B cell (primary cell): ENCODE measurements around the gene LDLRAD1. TPM values are rescaled to one million over a fixed set of nuclear protein-coding genes. Genes with fewer than 3 reads are reported as not detected.

Experiments used
- ATAC-seq: fragments of 200-7000 bp; cut with Tn5 transposase; one replicate; pipeline ENCODE4 v1.10.0; 2021; ENCODE audit warnings: low read depth, mild to moderate bottlenecking, moderate number of reproducible peaks, moderate library complexity
- CTCF ChIA-PET: fragments of 350-600 bp; sonication (Branson Sonifier 250); formaldehyde crosslinking; loops from one replicate; lab custom pipeline; 2021; ENCODE audit warnings: antibody characterized with exemption, inconsistent platforms; lab: Charles Lee
- POLR2A ChIA-PET: fragments of 350-600 bp; sonication (Branson Sonifier 250); formaldehyde crosslinking; loops from one replicate; lab custom pipeline; 2021; ENCODE audit warnings: antibody characterized with exemption; lab: Charles Lee
- DNase-seq: peaks from one replicate; pipeline ENCODE4 v3.0.0; 2013
- H2AFZ ChIP-seq: 2 replicates; pipeline ENCODE4 v1.6.1; 2012; ENCODE audit warnings: mild to moderate bottlenecking, low read depth, low read length; ENCODE audit not compliant: insufficient read depth, poor library complexity, severe bottlenecking
- H3K27ac ChIP-seq, 2 donors: 1 replicate in 1 of 2; 2 replicates in 1 of 2; pipeline ENCODE4 v1.5.1; 2012 to 2013; ENCODE audit warnings: low read length in 2 of 2, mild to moderate bottlenecking in 2 of 2, moderate library complexity in 1 of 2
- H3K27me3 ChIP-seq, 4 experiments: fragments of 200-600 bp in 1 of 4; sonication (generic) in 1 of 4; replicated peaks in 1 of 4; 1 replicate in 2 of 4; 2 replicates in 2 of 4; pipeline versions ENCODE4 v1.6.1 to v1.7.0; 2013 to 2016; ENCODE audit warnings: low read length in 3 of 4, mild to moderate bottlenecking in 2 of 4, mixed read lengths in 1 of 4, moderate library complexity in 1 of 4; ENCODE audit not compliant: insufficient read depth in 4 of 4, control insufficient read depth in 3 of 4; ENCODE audit errors: control extremely low read depth in 1 of 4
- H3K36me3 ChIP-seq, 2 experiments: replicated peaks in 1 of 2; 1 replicate in 1 of 2; 2 replicates in 1 of 2; pipeline versions ENCODE4 v1.6.1 to v1.7.1; 2013; ENCODE audit warnings: low read length in 1 of 2; ENCODE audit not compliant: insufficient read depth in 2 of 2, control insufficient read depth in 1 of 2; ENCODE audit errors: control extremely low read depth in 1 of 2, extremely low read depth in 1 of 2
- H3K4me1 ChIP-seq, 2 donors: fragments of 200-600 bp in 1 of 2; sonication (generic) in 1 of 2; 1 replicate in 1 of 2; 2 replicates in 1 of 2; pipeline versions ENCODE4 v1.5.1 to v1.6.1; 2013 to 2017; ENCODE audit warnings: low read length in 2 of 2; ENCODE audit not compliant: control insufficient read depth in 2 of 2, insufficient read depth in 2 of 2
- H3K4me2 ChIP-seq: replicated peaks from 2 replicates; pipeline ENCODE3; 2012; ENCODE audit warnings: mild to moderate bottlenecking, low read depth, low read length; ENCODE audit not compliant: poor library complexity, severe bottlenecking
- H3K4me3 ChIP-seq, 5 experiments: fragments of 200-600 bp in 1 of 5; sonication (generic) in 1 of 5; 1 replicate in 3 of 5; 2 replicates in 2 of 5; pipeline versions ENCODE4 v1.5.1 to v1.7.0; 2011 to 2016; ENCODE audit warnings: low read length in 4 of 5, mild to moderate bottlenecking in 4 of 5, low read depth in 2 of 5, control low read depth in 1 of 5, moderate library complexity in 1 of 5; ENCODE audit not compliant: insufficient read depth in 1 of 5; ENCODE audit errors: control extremely low read depth in 1 of 5, extremely low read depth in 1 of 5
- H3K79me2 ChIP-seq: fragments of 200-600 bp; sonication (generic); one replicate; pipeline ENCODE4 v1.6.0; 2016; ENCODE audit warnings: low read length; ENCODE audit not compliant: control insufficient read depth, insufficient read depth
- H3K9ac ChIP-seq: fragments of 200-600 bp; sonication (generic); 2 replicates; pipeline ENCODE4 v1.6.1; 2017; ENCODE audit warnings: mild to moderate bottlenecking, low read length, moderate library complexity
- H3K9me3 ChIP-seq, 3 donors: one replicate each; pipeline versions ENCODE4 v1.6.1 to v1.7.1; 2013; ENCODE audit warnings: low read length in 2 of 3; ENCODE audit not compliant: control insufficient read depth in 2 of 3, insufficient read depth in 1 of 3; ENCODE audit errors: control extremely low read depth in 1 of 3
- H4K20me1 ChIP-seq: 2 replicates; pipeline ENCODE4 v1.6.0; 2012; ENCODE audit warnings: mild to moderate bottlenecking, low read length; ENCODE audit not compliant: insufficient read depth, control insufficient read depth, poor library complexity, severe bottlenecking
- H3K27ac Mint-ChIP-seq: one replicate; pipeline ENCODE4 v1.8.0; 2021; ENCODE audit warnings: mixed read lengths
- H3K27me3 Mint-ChIP-seq: one replicate; pipeline ENCODE4 v1.8.0; 2021; ENCODE audit warnings: mixed read lengths
- H3K4me1 Mint-ChIP-seq: one replicate; pipeline ENCODE4 v1.8.0; 2021; ENCODE audit warnings: mixed read lengths
- H3K4me3 Mint-ChIP-seq: one replicate; pipeline ENCODE4 v1.8.0; 2021; ENCODE audit warnings: mixed read lengths
- H3K9me3 Mint-ChIP-seq: one replicate; pipeline ENCODE4 v1.8.0; 2022; ENCODE audit warnings: mixed read lengths; ENCODE audit not compliant: insufficient read depth
- CTCF ChIP-seq: fragments of 200-600 bp; IDR thresholded peaks from one replicate; pipeline ENCODE4 v1.8.0; 2022; ENCODE audit warnings: antibody characterized with exemption, mild to moderate bottlenecking
- EZH2 ChIP-seq: IDR thresholded peaks from 2 replicates; pipeline ENCODE4 v1.6.1; 2012; ENCODE audit warnings: borderline replicate concordance, low read depth, mild to moderate bottlenecking, moderate library complexity, low read length; ENCODE audit not compliant: insufficient read depth, poor library complexity, severe bottlenecking
- WGBS: methylation state at CpG from one replicate; pipeline ENCODE4 v1.1.5; 2013; ENCODE audit warnings: missing lambda C conversion rate; ENCODE audit not compliant: insufficient coverage; 5-methylcytosine and 5-hydroxymethylcytosine counted together
- intact Hi-C: fragments of 100-400 bp; cut with micrococcal nuclease; formaldehyde crosslinking; loops from one replicate; pipeline ENCODE4 v1.10.0; 2022
- polyA plus RNA-seq: library from polyadenylated mRNA; depleted of rRNA; stranded (reverse); fragments of >200 nt; gene quantifications from 2 replicates; pipeline ENCODE4 v1.2.3, GENCODE V29; 2012
- total RNA-seq, 2 donors: library from RNA; stranded (reverse); fragments of 120-200 nt in 1 of 2; gene quantifications; 1 replicate in 1 of 2; 2 replicates in 1 of 2; pipeline versions ENCODE4 v1.2.3 to v1.2.4, GENCODE V29; 2013 to 2022

LDLRAD1 gene
- total and polyA plus RNA-seq, 2 donors (not counting 1 experiment from before 2014, with no cell fraction given), result not detected

- Histone ChIP-seq H3K4me1 (no peaks in the 10 kb centered on the region), H3K4me2 (no peak overlapping the region), H3K9me3 (no peaks in the 10 kb centered on the region), H3K4me3 (no peak overlapping the region), H3K9ac (no peak overlapping the region), H3K36me3 (no peaks in the 10 kb centered on the region), H4K20me1 (no peaks in the 10 kb centered on the region), H3K27ac (no peak overlapping the region), H2AFZ (no peak overlapping the region), H3K79me2 (no peaks in the 10 kb centered on the region), H3K27me3 (no peaks in the 10 kb centered on the region)
- Mint-ChIP-seq H3K4me1 (no peaks in the 10 kb centered on the region), H3K27ac (no peak overlapping the region), H3K27me3 (peaks cover 35% of the 10 kb centered on the region), H3K4me3 (no peak overlapping the region), H3K9me3 (no peaks in the 10 kb centered on the region)
- ChIA-PET POLR2A (no interaction called here), CTCF (no interaction called here)
- WGBS, result 89% methylated on average over 2 of the region's 4 CpGs
- DNase-seq, result no peak
- ATAC-seq, result no peak
- intact Hi-C loops, result no loop called here
- TF ChIP-seq CTCF (no peak), EZH2 (no peak)
Measured at GRCh38 chr1:54009406-54009805, 8.6 kb downstream of the LDLRAD1 start.

GRCh38 chr1:54008876-54009275, 9.1 kb downstream of the LDLRAD1 start:
- Histone ChIP-seq H3K79me2 (no peaks in the 10 kb centered on the region), H3K36me3 (no peaks in the 10 kb centered on the region), H3K27ac (no peak overlapping the region), H3K27me3 (no peaks in the 10 kb centered on the region), H3K9me3 (peaks cover 0 to 4% (median 0%) of the 10 kb centered on the region in 3 donors), H3K4me3 (no peak overlapping the region), H4K20me1 (no peaks in the 10 kb centered on the region), H2AFZ (no peak overlapping the region), H3K4me1 (no peaks in the 10 kb centered on the region), H3K4me2 (no peak overlapping the region), H3K9ac (no peak overlapping the region)
- intact Hi-C loops, result no loop called here
- H3K27me3 Mint-ChIP-seq, result peaks cover 35% of the 10 kb centered on the region
- H3K27ac Mint-ChIP-seq, result no peak overlapping the region
- H3K9me3 Mint-ChIP-seq, result no peaks in the 10 kb centered on the region
- DNase-seq, result no peak
- ATAC-seq, result no peak
- no peak for TF ChIP-seq EZH2
- no peak for TF ChIP-seq CTCF
- ChIA-PET CTCF (no interaction called here), POLR2A (no interaction called here)
- no peaks in the 10 kb centered on the region for H3K4me1 Mint-ChIP-seq
- H3K4me3 Mint-ChIP-seq, result no peak overlapping the region
- 95% methylated on average over 13 of the region's 13 CpGs for WGBS
